H1 (cell line): ENCODE results near the gene SCAPER. TPM values are rescaled to one million over a fixed set of nuclear protein-coding genes. Genes with fewer than 3 reads are reported as not detected.

Experiments used
- CTCF ChIA-PET: fragments of 300-600 bp; sonication (Branson Sonifier 250); formaldehyde crosslinking; loops from one replicate; lab custom pipeline; 2021; ENCODE audit not compliant: partially characterized antibody; lab: Charles Lee
- POLR2A ChIA-PET: fragments of 300-600 bp; sonication (Branson Sonifier 250); formaldehyde crosslinking; loops from one replicate; lab custom pipeline; 2021; ENCODE audit warnings: inconsistent platforms; ENCODE audit not compliant: partially characterized antibody; lab: Charles Lee
- DNase-seq, 2 experiments: peaks; one replicate each; pipeline versions ENCODE4 v3.0.0 to v3.0.0-alpha.2; 2010 to 2022; ENCODE audit warnings: low spot score in 2 of 2, low read depth in 1 of 2, mixed read lengths in 1 of 2
- FAIRE-seq: peaks from 2 replicates; lab custom pipeline; 2011; peaks lifted over from hg19 to GRCh38; lab: Jason Lieb, UNC
- H2AFZ ChIP-seq: 2 replicates; pipeline ENCODE4 v1.8.1; 2012; ENCODE audit warnings: low read length, inconsistent platforms
- H2AK5ac ChIP-seq: 2 replicates; pipeline ENCODE4 v1.6.1; 2013; ENCODE audit warnings: low read depth, low read length
- H2BK120ac ChIP-seq: replicated peaks from 2 replicates; pipeline ENCODE3; 2013; ENCODE audit warnings: low read depth, low read length, inconsistent platforms
- H2BK12ac ChIP-seq: 2 replicates; pipeline ENCODE4 v1.6.1; 2013; ENCODE audit warnings: low read depth, low read length
- H2BK15ac ChIP-seq: 2 replicates; pipeline ENCODE4 v1.6.1; 2013; ENCODE audit warnings: low read length
- H2BK20ac ChIP-seq: 2 replicates; pipeline ENCODE4 v1.6.1; 2013; ENCODE audit warnings: low read length
- H2BK5ac ChIP-seq: 2 replicates; pipeline ENCODE4 v1.6.1; 2013; ENCODE audit warnings: low read depth, low read length
- H3K14ac ChIP-seq: 2 replicates; pipeline ENCODE4 v1.6.1; 2013; ENCODE audit warnings: inconsistent platforms; ENCODE audit not compliant: insufficient read length
- H3K18ac ChIP-seq: 2 replicates; pipeline ENCODE4 v1.6.1; 2013; ENCODE audit warnings: low read length; ENCODE audit errors: extremely low read depth
- H3K23ac ChIP-seq: 2 replicates; pipeline ENCODE4 v1.6.1; 2013; ENCODE audit warnings: inconsistent platforms; ENCODE audit not compliant: insufficient read length
- H3K23me2 ChIP-seq: 2 replicates; pipeline ENCODE4 v1.6.1; 2013; ENCODE audit warnings: low read depth, low read length
- H3K27ac ChIP-seq: 2 replicates; pipeline ENCODE4 v1.6.1; 2011; ENCODE audit warnings: low read depth, low read length, inconsistent platforms
- H3K27me3 ChIP-seq, 4 experiments: replicated peaks in 1 of 4; 1 replicate in 1 of 4; 2 replicates in 3 of 4; pipeline versions ENCODE4 v1.6.1 to v1.8.1; 2011 to 2013; ENCODE audit warnings: low read length in 3 of 4, mild to moderate bottlenecking in 3 of 4, inconsistent platforms in 2 of 4, mixed read lengths in 2 of 4, moderate library complexity in 1 of 4; ENCODE audit not compliant: control insufficient read depth in 3 of 4, insufficient read depth in 3 of 4; ENCODE audit errors: extremely low read depth in 1 of 4
- H3K36me3 ChIP-seq, 4 experiments: 2 replicates each; pipeline versions ENCODE4 v1.6.1 to v1.8.1; 2011 to 2013; ENCODE audit warnings: mild to moderate bottlenecking in 4 of 4, low read length in 3 of 4, moderate library complexity in 2 of 4, control low read depth in 1 of 4, inconsistent platforms in 1 of 4; ENCODE audit not compliant: insufficient read depth in 4 of 4, control insufficient read depth in 2 of 4
- H3K4ac ChIP-seq: replicated peaks from 2 replicates; pipeline ENCODE3; 2013; ENCODE audit warnings: low read length, low read depth, mixed read lengths, inconsistent platforms; ENCODE audit not compliant: insufficient read length
- H3K4me1 ChIP-seq, 4 experiments: replicated peaks in 1 of 4; 1 replicate in 1 of 4; 2 replicates in 3 of 4; pipeline versions ENCODE4 v1.6.1 to v1.8.1; 2011 to 2013; ENCODE audit warnings: low read length in 3 of 4, inconsistent platforms in 2 of 4, mixed read lengths in 1 of 4; ENCODE audit not compliant: insufficient read depth in 4 of 4, control insufficient read depth in 3 of 4
- H3K4me2 ChIP-seq, 2 experiments: 2 replicates each; pipeline versions ENCODE4 v1.6.1 to v1.8.1; 2011 to 2013; ENCODE audit warnings: low read depth in 2 of 2, low read length in 2 of 2, control low read depth in 1 of 2, inconsistent platforms in 1 of 2, mild to moderate bottlenecking in 1 of 2; ENCODE audit not compliant: insufficient read depth in 1 of 2
- H3K4me3 ChIP-seq, 4 experiments: fragments of 200-600, 300-600 bp in 1 of 4; sonication (generic), shearing (Covaris generic), sonication (Bioruptor Twin) in 1 of 4; 2 replicates each; pipeline versions ENCODE4 v1.5.1 to v1.8.1; 2011 to 2016; ENCODE audit warnings: low read length in 4 of 4, low read depth in 3 of 4, control low read depth in 2 of 4, inconsistent platforms in 2 of 4, mild to moderate bottlenecking in 2 of 4, mixed read lengths in 1 of 4, moderate library complexity in 1 of 4; ENCODE audit not compliant: insufficient read depth in 2 of 4; ENCODE audit errors: extremely low read depth in 1 of 4
- H3K56ac ChIP-seq: replicated peaks from 2 replicates; pipeline ENCODE3; 2013; ENCODE audit warnings: low read depth, mild to moderate bottlenecking, mixed read lengths, low read length, inconsistent platforms; ENCODE audit not compliant: insufficient read length
- H3K79me1 ChIP-seq: 2 replicates; pipeline ENCODE4 v1.6.1; 2013; ENCODE audit warnings: low read depth, low read length, control low read depth
- H3K79me2 ChIP-seq, 2 experiments: 2 replicates each; pipeline versions ENCODE4 v1.6.1 to v1.8.1; 2012 to 2013; ENCODE audit warnings: low read length in 2 of 2, mild to moderate bottlenecking in 2 of 2, inconsistent platforms in 1 of 2; ENCODE audit not compliant: insufficient read depth in 2 of 2, control insufficient read depth in 1 of 2
- H3K9ac ChIP-seq, 4 experiments: replicated peaks in 1 of 4; 1 replicate in 1 of 4; 2 replicates in 3 of 4; pipeline versions ENCODE4 v1.6.1 to v1.8.1; 2011 to 2013; ENCODE audit warnings: low read depth in 3 of 4, low read length in 3 of 4, control low read depth in 2 of 4, mild to moderate bottlenecking in 2 of 4, moderate library complexity in 2 of 4, inconsistent platforms in 1 of 4; ENCODE audit errors: extremely low read depth in 1 of 4
- H3K9me3 ChIP-seq, 2 experiments: 2 replicates each; pipeline versions ENCODE4 v1.6.1 to v1.8.1; 2012 to 2013; ENCODE audit warnings: mild to moderate bottlenecking in 2 of 2, moderate library complexity in 2 of 2, control low read depth in 1 of 2, inconsistent platforms in 1 of 2, low read depth in 1 of 2, low read length in 1 of 2, mixed read lengths in 1 of 2; ENCODE audit not compliant: insufficient read depth in 2 of 2
- H4K20me1 ChIP-seq, 2 experiments: replicated peaks in 1 of 2; 2 replicates each; pipeline versions ENCODE3 to v1.8.1; 2011 to 2013; ENCODE audit warnings: inconsistent platforms in 2 of 2, low read length in 2 of 2, mild to moderate bottlenecking in 1 of 2; ENCODE audit not compliant: insufficient read depth in 2 of 2, control insufficient read depth in 1 of 2
- H4K5ac ChIP-seq: 2 replicates; pipeline ENCODE4 v1.6.1; 2013; ENCODE audit warnings: low read length, low read depth, mixed read lengths, inconsistent platforms; ENCODE audit not compliant: insufficient read length
- H4K8ac ChIP-seq: 2 replicates; pipeline ENCODE4 v1.8.0; 2013; ENCODE audit warnings: mild to moderate bottlenecking, moderate library complexity, low read length, inconsistent platforms; ENCODE audit not compliant: insufficient read depth; ENCODE audit errors: extremely low read depth
- H4K91ac ChIP-seq: replicated peaks from 2 replicates; pipeline ENCODE3; 2013; ENCODE audit warnings: low read length, mixed read lengths, inconsistent platforms; ENCODE audit not compliant: insufficient read length
- JUN ChIP-seq: IDR thresholded peaks from 2 replicates; pipeline ENCODE4 v1.6.1; 2011; ENCODE audit warnings: low read depth, mild to moderate bottlenecking, improper control_type of control experiment, low read length
- RNF2 ChIP-seq: fragments of 200-900, 300-1000 bp; sonication (generic); IDR thresholded peaks from 2 replicates; pipeline ENCODE4 v1.7.1; 2016; ENCODE audit warnings: borderline replicate concordance, low read depth, mild to moderate bottlenecking, antibody characterized with exemption, low read length; ENCODE audit not compliant: poor library complexity, severe bottlenecking; ENCODE audit errors: missing control alignments
- SAP30 ChIP-seq: fragments of 300-600 bp; sonication (generic); IDR thresholded peaks from 2 replicates; pipeline ENCODE4 v1.7.1; 2012; ENCODE audit warnings: low read length, moderate library complexity, mild to moderate bottlenecking, inconsistent platforms; ENCODE audit not compliant: insufficient read depth, insufficient replicate concordance
- WGBS, 2 experiments: shearing (Covaris generic) in 1 of 2; methylation state at CpG; one replicate each; pipeline versions ENCODE4 v1.1.6 to v1.1.7; 2013 to 2015; ENCODE audit warnings: low lambda C conversion rate in 2 of 2, mixed read lengths in 2 of 2, inconsistent platforms in 1 of 2, low coverage in 1 of 2, missing lambda C conversion rate in 1 of 2; ENCODE audit not compliant: insufficient replicate concordance in 2 of 2, insufficient coverage in 1 of 2, insufficient read length in 1 of 2; ENCODE audit errors: extremely low coverage in 1 of 2, missing lambda C conversion rate in 1 of 2; 5-methylcytosine and 5-hydroxymethylcytosine counted together
- polyA plus RNA-seq, 7 experiments: library from polyadenylated mRNA; depleted of rRNA in 3 of 7; stranded (reverse) in 5 of 7; unstranded in 2 of 7; fragments of >200 nt in 5 of 7; fragments of 200-250 nt in 2 of 7; gene quantifications; 1 replicate in 5 of 7; 2 replicates in 1 of 7; 4 replicates in 1 of 7; pipeline versions ENCODE4 v1.2.1 to v1.2.3, GENCODE V29; 2011 to 2013; ENCODE audit warnings: missing spikeins in 2 of 7, mixed read lengths in 2 of 7
- total RNA-seq: library from RNA; stranded (reverse); fragmentation: NEBNext Ultra II Directional; extraction: Animal tissue kit (Norgen Biotek cat#: 25700); gene quantifications from 2 replicates; pipeline ENCODE4 v1.2.1, GENCODE V29; 2021

Gene SCAPER
- total and polyA plus RNA-seq, 2 of the 8 experiments (the other 6 are each of a cell fraction or from before 2014, with no cell fraction given) = 1.6 to 6.8 TPM

- Histone ChIP-seq H3K4me2 (no peak overlapping the region), H3K79me1 (no peaks in the 10 kb centered on the region), H3K9me3 (no peaks in the 10 kb centered on the region), H4K5ac (no peak overlapping the region), H2AFZ (no peak overlapping the region), H3K23ac (no peak overlapping the region), H4K20me1 (no peaks in the 10 kb centered on the region), H2BK120ac (no peak overlapping the region), H2BK12ac (no peak overlapping the region), H3K14ac (no peak overlapping the region), H3K27ac (no peak overlapping the region), H4K8ac (no peak overlapping the region), H2AK5ac (no peak overlapping the region), H3K23me2 (no peaks in the 10 kb centered on the region), H3K36me3 (no peaks in the 10 kb centered on the region), H3K56ac (no peak overlapping the region), H2BK15ac (no peak overlapping the region), H3K79me2 (no peaks in the 10 kb centered on the region), H3K4me3 (no peak overlapping the region), H3K4me1 (peaks cover 0 to 3% (median 0%) of the 10 kb centered on the region in 4 experiments; a peak in 2 of 7 replicates), H3K4ac (no peak overlapping the region), H2BK20ac (no peak overlapping the region), H2BK5ac (no peak overlapping the region), H3K9ac (no peak overlapping the region), H3K27me3 (no peaks in the 10 kb centered on the region), H3K18ac (no peak overlapping the region), H4K91ac (no peak overlapping the region)
- ChIA-PET CTCF (interaction anchor here (0.6 kb wide), 1 partner anchor 24 kb away, joined by 6 read pairs; no protein-coding TSS in a partner anchor), POLR2A (no interaction called here)
- WGBS, 2 experiments = 92% methylated on average over 1 of the region's 1 CpG; no CpG with 5 or more reads in 1 of the 2 experiments
- DNase-seq (no peak), FAIRE-seq (no peak)
- TF ChIP-seq RNF2 = no peak
- TF ChIP-seq JUN = no peak
- TF ChIP-seq SAP30 = no peak
Observed at GRCh38 chr15:76644646-76645045, 260.5 kb downstream of the SCAPER start.
